HPDE6-E6E7 (cell line): Measurements from ENCODE around the gene SPDYE16.
A peak's percentile ranks its signal among the peaks of the same experiment; 100 is the strongest.
"Not testable (repeated sequence)": the region's sequence is repeated elsewhere in the genome, so short reads cannot be mapped to it uniquely, and the experiment has no call there.

Experiments
- DNase-seq: peaks from one replicate; pipeline ENCODE4 v3.0.0; 2011; ENCODE audit warnings: missing footprints; ENCODE audit errors: extremely low spot score

The SPDYE16 gene

GRCh38 chr7:76549025-76549854 lies 6.1 kb upstream of the SPDYE16 start:
- peak; percentile 51 for DNase-seq

- not testable (repeated sequence) for DNase-seq
Measured at GRCh38 chr7:76531643-76532042, 11.5 kb downstream of the SPDYE16 start.

GRCh38 chr7:76526183-76526582 lies 16.9 kb downstream of the SPDYE16 start:
- not testable (repeated sequence) for DNase-seq

- DNase-seq: not testable (repeated sequence)
Measured at GRCh38 chr7:76516932-76517331, 26.2 kb downstream of the SPDYE16 start.

- DNase-seq: no peak
Measured at GRCh38 chr7:76515999-76516443, 27.1 kb downstream of the SPDYE16 start.

GRCh38 chr7:76514926-76515771 lies 27.9 kb downstream of the SPDYE16 start:
- no peak for DNase-seq

- no peak for DNase-seq
Measured at GRCh38 chr7:76513817-76514799, 29.0 kb downstream of the SPDYE16 start.

- no peak for DNase-seq
Measured at GRCh38 chr7:76512941-76513816, 29.9 kb downstream of the SPDYE16 start.

- not testable (repeated sequence) for DNase-seq
Measured at GRCh38 chr7:76511911-76512885, 30.9 kb downstream of the SPDYE16 start.

GRCh38 chr7:76511200-76511910 lies 31.7 kb downstream of the SPDYE16 start:
- DNase-seq: not testable (repeated sequence)

GRCh38 chr7:76509931-76510877 lies 32.9 kb downstream of the SPDYE16 start, which contains the start of gene UPK3B:
UPK3B (plus strand) TSS chr7:76510552; CDS start chr7:76510653, 101 bp downstream.
- peak; percentile 54 for DNase-seq

GRCh38 chr7:76507723-76508406 lies 35.2 kb downstream of the SPDYE16 start:
- DNase-seq: no peak

- DNase-seq: not testable (repeated sequence)
Measured at GRCh38 chr7:76506643-76507042, 36.5 kb downstream of the SPDYE16 start.

GRCh38 chr7:76506081-76506440 lies 37.0 kb downstream of the SPDYE16 start:
- no peak for DNase-seq

GRCh38 chr7:76505168-76506080 lies 37.7 kb downstream of the SPDYE16 start:
- DNase-seq: no peak
